ENCODE measurements around the gene FSTL4. TPM values are rescaled to one million over a fixed set of nuclear protein-coding genes. Genes with fewer than 3 reads are reported as not detected.

FSTL4 gene
- under 1 TPM in 3 of 4 donors, not detected in 1; 0.18 to 0.27 (median 0.20) TPM for total RNA-seq

DNA sequence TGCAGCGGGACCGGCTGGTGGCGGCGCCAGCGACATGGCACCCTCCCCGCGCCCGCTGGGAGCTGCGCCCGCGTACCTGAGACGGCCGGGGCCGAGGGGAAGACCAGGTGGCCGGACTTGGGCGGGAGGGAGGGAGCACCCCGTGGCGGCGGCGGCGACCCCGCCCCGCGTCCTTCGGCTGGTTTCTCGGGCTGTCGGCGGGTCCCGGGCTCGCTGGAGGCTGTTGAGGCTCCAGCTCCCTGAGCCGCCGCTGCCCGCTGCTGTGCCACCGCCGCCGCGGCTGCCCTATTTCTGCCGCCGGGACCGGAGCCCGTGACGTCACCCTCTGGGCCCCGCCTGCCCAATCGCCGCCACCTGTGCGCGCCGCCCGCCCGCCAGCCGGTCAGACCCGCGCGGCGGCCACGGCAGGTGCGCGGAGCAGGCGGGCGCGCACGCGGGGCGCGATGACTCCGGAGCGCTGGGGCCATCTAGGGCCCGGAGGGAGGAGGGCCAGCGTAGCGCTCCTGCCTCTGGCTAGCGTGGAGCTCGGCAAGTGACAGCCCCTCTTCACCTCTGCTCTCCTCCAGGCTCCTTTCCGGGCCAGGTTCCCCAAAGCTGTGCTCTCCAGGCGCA, at the start of gene FSTL4:
FSTL4 (minus strand) TSS at position 293 of the 612 bp plus-strand sequence.
- peaks cover 7 to 11% of the 10 kb centered on the region in 2 donors for H3K4me1 ChIP-seq
- H3K27ac ChIP-seq: no peak within 1 kb of the TSS
- intact Hi-C loops (cut with DNase I; ENCODE audit: low total_unique reads) (no loop called here), in situ Hi-C loops (cut with MboI; ENCODE audit: low sequenced_read_pairs in 4 of 4) (no loop called here)
- no peaks in the 10 kb centered on the region for H3K9me3 ChIP-seq
- peak within 1 kb of the TSS; percentile 42 to 55 (median 46) for H3K4me3 ChIP-seq
- peaks cover 27 to 50% (median 35%) of the 10 kb centered on the region in 3 donors for H3K27me3 ChIP-seq
- TF ChIP-seq, protein P1, sequence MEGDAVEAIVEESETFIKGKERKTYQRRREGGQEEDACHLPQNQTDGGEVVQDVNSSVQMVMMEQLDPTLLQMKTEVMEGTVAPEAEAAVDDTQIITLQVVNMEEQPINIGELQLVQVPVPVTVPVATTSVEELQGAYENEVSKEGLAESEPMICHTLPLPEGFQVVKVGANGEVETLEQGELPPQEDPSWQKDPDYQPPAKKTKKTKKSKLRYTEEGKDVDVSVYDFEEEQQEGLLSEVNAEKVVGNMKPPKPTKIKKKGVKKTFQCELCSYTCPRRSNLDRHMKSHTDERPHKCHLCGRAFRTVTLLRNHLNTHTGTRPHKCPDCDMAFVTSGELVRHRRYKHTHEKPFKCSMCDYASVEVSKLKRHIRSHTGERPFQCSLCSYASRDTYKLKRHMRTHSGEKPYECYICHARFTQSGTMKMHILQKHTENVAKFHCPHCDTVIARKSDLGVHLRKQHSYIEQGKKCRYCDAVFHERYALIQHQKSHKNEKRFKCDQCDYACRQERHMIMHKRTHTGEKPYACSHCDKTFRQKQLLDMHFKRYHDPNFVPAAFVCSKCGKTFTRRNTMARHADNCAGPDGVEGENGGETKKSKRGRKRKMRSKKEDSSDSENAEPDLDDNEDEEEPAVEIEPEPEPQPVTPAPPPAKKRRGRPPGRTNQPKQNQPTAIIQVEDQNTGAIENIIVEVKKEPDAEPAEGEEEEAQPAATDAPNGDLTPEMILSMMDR (IDR thresholded peaks at IDR 0.05 in 4 of 5, conservative IDR thresholded peaks at IDR 0.05 in 1 of 5): no peak
- TF ChIP-seq POLR2A (IDR thresholded peaks at IDR 0.05): no peak
- DNase-seq (peak in 1 of 2 donors; percentile 13), ATAC-seq (peak; percentile 34 to 43)
- H3K36me3 ChIP-seq: no peaks in the 10 kb centered on the region

DNA sequence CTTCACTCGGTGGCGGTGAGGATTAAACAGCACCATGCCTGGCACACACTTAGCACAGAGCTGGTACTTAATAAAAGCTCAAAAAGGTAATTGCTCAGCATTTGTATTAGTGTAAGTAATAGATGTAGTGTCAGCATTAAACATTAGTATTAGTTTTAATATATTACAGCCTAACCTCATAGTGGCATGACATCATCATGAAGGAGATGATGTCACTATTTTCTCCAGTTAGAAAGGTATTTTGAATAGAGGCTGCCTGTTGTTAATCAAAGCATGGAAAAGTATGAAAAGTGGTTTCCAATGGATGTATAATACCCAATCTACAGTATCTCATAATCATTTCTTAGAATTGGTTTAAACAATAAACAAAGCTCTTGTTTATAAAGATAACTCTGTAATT, 49.0 kb upstream of the FSTL4 start:
- no peak for ATAC-seq
- Histone ChIP-seq H3K27me3 (no peaks in the 10 kb centered on the region), H3K9me3 (no peaks in the 10 kb centered on the region), H3K4me3 (no peak overlapping the region), H3K27ac (no peak overlapping the region), H3K36me3 (no peaks in the 10 kb centered on the region), H3K4me1 (no peaks in the 10 kb centered on the region)
- intact Hi-C loops (cut with DNase I; ENCODE audit: low total_unique reads) (no loop called here), in situ Hi-C loops (cut with MboI; ENCODE audit: low sequenced_read_pairs in 4 of 4) (no loop called here)
- DNase-seq: no peak
- TF ChIP-seq, protein P1 (IDR thresholded peaks at IDR 0.05 in 4 of 5, conservative IDR thresholded peaks at IDR 0.05 in 1 of 5): no peak
- TF ChIP-seq POLR2A (IDR thresholded peaks at IDR 0.05): no peak

DNA sequence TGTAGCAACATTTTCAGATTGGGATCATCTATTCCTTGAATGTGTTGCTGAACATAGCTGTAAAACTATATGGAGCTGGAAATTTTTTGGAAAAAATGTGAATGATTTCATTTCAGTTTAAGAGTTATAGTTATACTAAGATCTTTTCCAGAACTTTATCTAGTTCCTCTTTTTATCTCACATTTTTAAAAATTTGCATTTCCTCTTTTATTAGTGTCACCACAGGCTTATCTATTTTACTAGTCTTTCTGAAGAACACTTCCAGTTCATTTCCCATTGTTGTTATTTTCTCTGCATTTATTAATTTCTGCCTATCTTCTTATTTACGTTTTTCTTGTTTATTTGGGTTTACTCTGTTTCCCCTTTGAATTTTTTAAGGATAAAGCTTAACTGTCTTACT, 46.0 kb upstream of the FSTL4 start:
- Histone ChIP-seq H3K9me3 (no peaks in the 10 kb centered on the region), H3K4me3 (no peak overlapping the region), H3K27ac (no peak overlapping the region), H3K36me3 (no peaks in the 10 kb centered on the region), H3K4me1 (no peaks in the 10 kb centered on the region), H3K27me3 (no peaks in the 10 kb centered on the region)
- TF ChIP-seq, protein P1 (IDR thresholded peaks at IDR 0.05 in 4 of 5, conservative IDR thresholded peaks at IDR 0.05 in 1 of 5): no peak
- TF ChIP-seq POLR2A (IDR thresholded peaks at IDR 0.05): no peak
- ATAC-seq (no peak), DNase-seq (no peak)
- in situ Hi-C loops (cut with MboI; ENCODE audit: low sequenced_read_pairs in 4 of 4) (no loop called here), intact Hi-C loops (cut with DNase I; ENCODE audit: low total_unique reads) (no loop called here)

DNA sequence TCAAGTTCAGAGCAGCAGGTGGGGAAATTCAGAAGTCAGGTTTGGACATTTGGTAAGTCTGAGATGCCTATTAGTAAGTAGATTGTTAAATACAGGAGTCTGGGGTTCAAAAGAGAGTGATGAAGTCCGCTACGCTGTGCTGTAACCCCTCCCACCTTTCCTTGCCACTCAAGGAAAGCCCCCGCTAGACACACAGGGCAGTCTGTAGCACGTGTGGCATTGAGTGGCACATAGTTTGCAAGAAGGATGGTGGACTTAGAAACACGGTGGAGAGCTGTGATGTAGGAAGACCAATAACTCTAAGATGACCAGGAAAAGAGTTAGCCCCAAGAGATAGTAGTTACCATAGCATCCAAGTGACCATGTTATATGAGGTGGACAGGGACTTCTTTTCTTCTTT, 44.7 kb upstream of the FSTL4 start:
- ATAC-seq: no peak
- no peak for TF ChIP-seq POLR2A (IDR thresholded peaks at IDR 0.05)
- TF ChIP-seq, protein P1 (IDR thresholded peaks at IDR 0.05 in 4 of 5, conservative IDR thresholded peaks at IDR 0.05 in 1 of 5): no peak
- no peaks in the 10 kb centered on the region for H3K27me3 ChIP-seq
- H3K36me3 ChIP-seq: no peaks in the 10 kb centered on the region
- no peak overlapping the region for H3K27ac ChIP-seq
- no peak for DNase-seq
- in situ Hi-C loops (cut with MboI; ENCODE audit: low sequenced_read_pairs in 4 of 4): no loop called here
- H3K9me3 ChIP-seq: no peaks in the 10 kb centered on the region
- H3K4me3 ChIP-seq: no peak overlapping the region
- no peaks in the 10 kb centered on the region for H3K4me1 ChIP-seq
- intact Hi-C loops (cut with DNase I; ENCODE audit: low total_unique reads): no loop called here

- ATAC-seq (no peak), DNase-seq (no peak)
- TF ChIP-seq POLR2A (IDR thresholded peaks at IDR 0.05): no peak
- TF ChIP-seq, protein P1 (IDR thresholded peaks at IDR 0.05 in 4 of 5, conservative IDR thresholded peaks at IDR 0.05 in 1 of 5): no peak
- no peaks in the 10 kb centered on the region for H3K9me3 ChIP-seq
- H3K4me3 ChIP-seq: no peak overlapping the region
- in situ Hi-C loops (cut with MboI; ENCODE audit: low sequenced_read_pairs in 4 of 4): no loop called here
- intact Hi-C loops (cut with DNase I; ENCODE audit: low total_unique reads): no loop called here
- no peaks in the 10 kb centered on the region for H3K4me1 ChIP-seq
- H3K36me3 ChIP-seq: no peaks in the 10 kb centered on the region
- no peaks in the 10 kb centered on the region for H3K27me3 ChIP-seq
- no peak overlapping the region for H3K27ac ChIP-seq
Measured at GRCh38 chr5:133655966-133656365, 43.6 kb upstream of the FSTL4 start.

Data from gastrocnemius medialis (tissue), 4 donors.